GM23338 (cell line): ENCODE measurements around the gene PIM3.

Experiments used
- CREB1 ChIP-seq: fragments of 250-450 bp; sonication (Bioruptor Pico); IDR thresholded peaks from 2 replicates; pipeline ENCODE4 v1.5.0; 2020; ENCODE audit warnings: low read depth, mild to moderate bottlenecking, moderate library complexity
- CTCF ChIP-seq, 2 experiments: fragments of 200-600 bp in 1 of 2; sonication (generic) in 1 of 2; conservative IDR thresholded peaks; 2 replicates each; pipeline versions ENCODE4 v1.5.1 to v1.6.1; 2016 to 2017; ENCODE audit warnings: antibody characterized with exemption in 2 of 2, low read depth in 2 of 2, mild to moderate bottlenecking in 2 of 2, moderate library complexity in 1 of 2
- EZH2 ChIP-seq: fragments of 200-600 bp; sonication (generic); IDR thresholded peaks from one replicate; pipeline ENCODE4 v1.8.0; 2017; ENCODE audit warnings: antibody characterized with exemption, mild to moderate bottlenecking, low read depth; ENCODE audit not compliant: unreplicated experiment
- EZH2phosphoT487 ChIP-seq: fragments of 200-600 bp; sonication (generic); IDR thresholded peaks from one replicate; pipeline ENCODE4 v1.8.1; 2018; ENCODE audit warnings: antibody characterized with exemption; ENCODE audit not compliant: unreplicated experiment
- JUNB ChIP-seq: IDR thresholded peaks from one replicate; pipeline ENCODE4 v1.6.1; 2016; ENCODE audit warnings: antibody characterized with exemption; ENCODE audit not compliant: unreplicated experiment
- NANOG ChIP-seq: IDR thresholded peaks from 2 replicates; pipeline ENCODE4 v1.6.1; 2016; ENCODE audit warnings: antibody characterized with exemption, borderline replicate concordance
- POLR2AphosphoS5 ChIP-seq: IDR thresholded peaks from 2 replicates; pipeline ENCODE4 v1.6.1; 2016; ENCODE audit warnings: antibody characterized with exemption, low read depth
- REST ChIP-seq: IDR thresholded peaks from one replicate; pipeline ENCODE4 v1.6.1; 2018; ENCODE audit warnings: antibody characterized with exemption; ENCODE audit not compliant: unreplicated experiment
- STAT1 ChIP-seq: IDR thresholded peaks from one replicate; pipeline ENCODE4 v1.6.1; 2016; ENCODE audit warnings: antibody characterized with exemption; ENCODE audit not compliant: unreplicated experiment
- ZNF331 ChIP-seq: fragments of 250-450 bp; sonication (Bioruptor Pico); IDR thresholded peaks from 2 replicates; pipeline ENCODE4 v1.5.0; 2020; ENCODE audit warnings: low read depth, mild to moderate bottlenecking, moderate library complexity
- ZNF462 ChIP-seq: fragments of 250-450 bp; sonication (Bioruptor Pico); IDR thresholded peaks from 2 replicates; pipeline ENCODE4 v1.5.0; 2020; ENCODE audit warnings: mild to moderate bottlenecking, moderate library complexity
- TF ChIP-seq, protein P1 (sequence below): IDR thresholded peaks from 2 replicates; pipeline ENCODE4 v1.6.1; 2016; ENCODE audit warnings: antibody characterized with exemption

- TF ChIP-seq CTCF (conservative IDR thresholded peaks at IDR 0.05; ENCODE audit: low read depth in 2 of 2) (no peak), CREB1 (CRISPR knock-in tag) (no peak), JUNB (no peak), EZH2 (no peak), POLR2AphosphoS5 (no peak), REST (no peak), EZH2phosphoT487 (no peak), ZNF462 (CRISPR knock-in tag) (no peak), ZNF331 (no peak), STAT1 (no peak), NANOG (no peak)
- TF ChIP-seq, protein P1, sequence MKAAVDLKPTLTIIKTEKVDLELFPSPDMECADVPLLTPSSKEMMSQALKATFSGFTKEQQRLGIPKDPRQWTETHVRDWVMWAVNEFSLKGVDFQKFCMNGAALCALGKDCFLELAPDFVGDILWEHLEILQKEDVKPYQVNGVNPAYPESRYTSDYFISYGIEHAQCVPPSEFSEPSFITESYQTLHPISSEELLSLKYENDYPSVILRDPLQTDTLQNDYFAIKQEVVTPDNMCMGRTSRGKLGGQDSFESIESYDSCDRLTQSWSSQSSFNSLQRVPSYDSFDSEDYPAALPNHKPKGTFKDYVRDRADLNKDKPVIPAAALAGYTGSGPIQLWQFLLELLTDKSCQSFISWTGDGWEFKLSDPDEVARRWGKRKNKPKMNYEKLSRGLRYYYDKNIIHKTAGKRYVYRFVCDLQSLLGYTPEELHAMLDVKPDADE = no peak
Measured at GRCh38 chr22:49963647-49964026, 3.1 kb downstream of the PIM3 start.
